Upper lobe of right lung (tissue), 1 donor: Measurements from ENCODE around the gene SLC2A1. TPM values are rescaled to one million over a fixed set of nuclear protein-coding genes. Genes with fewer than 3 reads are reported as not detected.

Source experiments
- ATAC-seq: fragments of 200-7000 bp; cut with Tn5 transposase; one replicate; pipeline ENCODE4 v1.9.1; 2020; ENCODE audit warnings: mild to moderate bottlenecking, moderate library complexity
- DNase-seq: peaks from one replicate; pipeline ENCODE4 v3.0.0-alpha.2; 2020
- H3K27ac ChIP-seq: fragments of 200-600 bp; one replicate; pipeline ENCODE4 v1.8.0; 2022
- H3K27me3 ChIP-seq: fragments of 200-600 bp; one replicate; pipeline ENCODE4 v1.8.0; 2022; ENCODE audit warnings: mild to moderate bottlenecking
- H3K36me3 ChIP-seq: fragments of 200-600 bp; one replicate; pipeline ENCODE4 v1.8.0; 2022
- H3K4me1 ChIP-seq: fragments of 200-600 bp; one replicate; pipeline ENCODE4 v1.8.0; 2022
- H3K4me3 ChIP-seq: fragments of 200-600 bp; one replicate; pipeline ENCODE4 v1.8.0; 2022; ENCODE audit warnings: mild to moderate bottlenecking
- H3K9me3 ChIP-seq: fragments of 200-600 bp; one replicate; pipeline ENCODE4 v1.8.0; 2022
- CTCF ChIP-seq: fragments of 200-600 bp; IDR thresholded peaks from one replicate; pipeline ENCODE4 v1.8.0; 2022; ENCODE audit warnings: antibody characterized with exemption
- intact Hi-C: fragments of 100-400 bp; cut with DNase I; formaldehyde crosslinking; loops from one replicate; pipeline ENCODE4 v1.11.0; 2022
- total RNA-seq: library from RNA; stranded (reverse); fragmentation: NEBNext Ultra II Directional; extraction: Animal tissue kit (Norgen Biotek cat#: 25700); gene quantifications from one replicate; pipeline ENCODE4 v1.2.1, GENCODE V29; 2021
- donor health status: DM: no; HTN: yes; CAD: no; lungs with severe emphysema.

Gene SLC2A1
- total RNA-seq, 1 donor from 2014 or later = 12.9 TPM

GRCh38 chr1:42941640-42942330 lies 16.9 kb downstream of the SLC2A1 start:
- no peak for TF ChIP-seq CTCF

GRCh38 chr1:42940851-42941639 lies 17.6 kb downstream of the SLC2A1 start:
- H3K4me3 ChIP-seq = no peak overlapping the region
- no peak for TF ChIP-seq CTCF
- H3K36me3 ChIP-seq = no peaks in the 10 kb centered on the region
- intact Hi-C loops = no loop called here
- H3K9me3 ChIP-seq = no peaks in the 10 kb centered on the region
- H3K27ac ChIP-seq = peak overlapping the region; percentile 51
- ATAC-seq (no peak), DNase-seq (no peak)
- no peaks in the 10 kb centered on the region for H3K27me3 ChIP-seq
- peaks cover 85% of the 10 kb centered on the region for H3K4me1 ChIP-seq

More at GRCh38 chr1:42941640-42942330, 16.9 kb downstream of the SLC2A1 start:
- Histone ChIP-seq H3K36me3 (no peaks in the 10 kb centered on the region), H3K4me1 (peaks cover 78% of the 10 kb centered on the region), H3K27ac (peak overlapping the region; percentile 51), H3K9me3 (no peaks in the 10 kb centered on the region), H3K27me3 (no peaks in the 10 kb centered on the region), H3K4me3 (no peak overlapping the region)
- ATAC-seq (peak; percentile 67), DNase-seq (peak; percentile 88)
- intact Hi-C loops = no loop called here

GRCh38 chr1:42938645-42939615 lies 19.7 kb downstream of the SLC2A1 start:
- DNase-seq (no peak), ATAC-seq (peak; percentile 33)
- intact Hi-C loops = no loop called here
- no peaks in the 10 kb centered on the region for H3K9me3 ChIP-seq
- H3K27ac ChIP-seq = peak overlapping the region; percentile 24
- H3K36me3 ChIP-seq = no peaks in the 10 kb centered on the region
- peaks cover 77% of the 10 kb centered on the region for H3K4me1 ChIP-seq
- TF ChIP-seq CTCF = no peak
- no peaks in the 10 kb centered on the region for H3K27me3 ChIP-seq
- H3K4me3 ChIP-seq = no peak overlapping the region

- DNase-seq = peak; percentile 52
- no peak for ATAC-seq
- H3K27ac ChIP-seq = peak overlapping the region; percentile 17
These were observed 20.6 kb downstream of the SLC2A1 start for GRCh38 chr1:42937836-42938644.

More at GRCh38 chr1:42937836-42938644, 20.6 kb downstream of the SLC2A1 start:
- no peak overlapping the region for H3K4me3 ChIP-seq
- H3K27me3 ChIP-seq = no peaks in the 10 kb centered on the region
- TF ChIP-seq CTCF = no peak
- no peaks in the 10 kb centered on the region for H3K9me3 ChIP-seq
- no peaks in the 10 kb centered on the region for H3K36me3 ChIP-seq
- peaks cover 77% of the 10 kb centered on the region for H3K4me1 ChIP-seq
- intact Hi-C loops = no loop called here
